NCI-H524 treated with DMSO at 0.1 percent for 48 hours (cell line): Measurements from ENCODE around the gene PRMT3.
"Not testable (repeated sequence)": the region's sequence is repeated elsewhere in the genome, so short reads cannot be mapped to it uniquely, and the experiment has no call there.

Experiments used
- DNase-seq: peaks from one replicate; lab custom pipeline; 2025; lab: John Stamatoyannopoulos, UW

PRMT3 gene

GRCh38 chr11:20387261-20388095, at the start of gene PRMT3:
Gene PRMT3, plus strand, starts transcription at chr11:20387716. Its CDS starts 31 bp downstream, at chr11:20387747.
- DNase-seq: peak; percentile 62

- DNase-seq: peak; percentile 41
Observed at GRCh38 chr11:20342347-20343141, 45.0 kb upstream of the PRMT3 start.

GRCh38 chr11:20351136-20351535, 36.4 kb upstream of the PRMT3 start:
- DNase-seq: no peak

GRCh38 chr11:20351751-20352262, 35.7 kb upstream of the PRMT3 start:
- no peak for DNase-seq

GRCh38 chr11:20353829-20354434, 33.6 kb upstream of the PRMT3 start:
- DNase-seq: no peak

GRCh38 chr11:20355221-20356219, 32.0 kb upstream of the PRMT3 start:
- no peak for DNase-seq

- no peak for DNase-seq
Observed at GRCh38 chr11:20357150-20357549, 30.4 kb upstream of the PRMT3 start.

GRCh38 chr11:20360650-20361049, 26.9 kb upstream of the PRMT3 start:
- DNase-seq: no peak

GRCh38 chr11:20362481-20362880, 25.0 kb upstream of the PRMT3 start:
- DNase-seq: no peak

GRCh38 chr11:20363149-20363499, 24.4 kb upstream of the PRMT3 start:
- no peak for DNase-seq

- DNase-seq: no peak
Observed at GRCh38 chr11:20363500-20364340, 23.8 kb upstream of the PRMT3 start, which contains the start of gene HTATIP2. Gene HTATIP2, plus strand, starts transcription at chr11:20363714. Its CDS starts 524 bp downstream, at chr11:20364238.

GRCh38 chr11:20364341-20364792, 23.1 kb upstream of the PRMT3 start:
- DNase-seq: no peak

GRCh38 chr11:20365465-20365864, 22.1 kb upstream of the PRMT3 start:
- DNase-seq: not testable (repeated sequence)

GRCh38 chr11:20367313-20367948, 20.1 kb upstream of the PRMT3 start:
- no peak for DNase-seq

- DNase-seq: no peak
Observed at GRCh38 chr11:20368438-20368837, 19.1 kb upstream of the PRMT3 start.

GRCh38 chr11:20369826-20370225, 17.7 kb upstream of the PRMT3 start:
- no peak for DNase-seq

- DNase-seq: no peak
Observed at GRCh38 chr11:20372081-20372626, 15.4 kb upstream of the PRMT3 start.

- no peak for DNase-seq
Observed at GRCh38 chr11:20373147-20373546, 14.4 kb upstream of the PRMT3 start.

- DNase-seq: no peak
Observed at GRCh38 chr11:20373568-20374209, 13.8 kb upstream of the PRMT3 start.
